ENCODE measurements around the gene SLC9A8.

Gene SLC9A8

DNA sequence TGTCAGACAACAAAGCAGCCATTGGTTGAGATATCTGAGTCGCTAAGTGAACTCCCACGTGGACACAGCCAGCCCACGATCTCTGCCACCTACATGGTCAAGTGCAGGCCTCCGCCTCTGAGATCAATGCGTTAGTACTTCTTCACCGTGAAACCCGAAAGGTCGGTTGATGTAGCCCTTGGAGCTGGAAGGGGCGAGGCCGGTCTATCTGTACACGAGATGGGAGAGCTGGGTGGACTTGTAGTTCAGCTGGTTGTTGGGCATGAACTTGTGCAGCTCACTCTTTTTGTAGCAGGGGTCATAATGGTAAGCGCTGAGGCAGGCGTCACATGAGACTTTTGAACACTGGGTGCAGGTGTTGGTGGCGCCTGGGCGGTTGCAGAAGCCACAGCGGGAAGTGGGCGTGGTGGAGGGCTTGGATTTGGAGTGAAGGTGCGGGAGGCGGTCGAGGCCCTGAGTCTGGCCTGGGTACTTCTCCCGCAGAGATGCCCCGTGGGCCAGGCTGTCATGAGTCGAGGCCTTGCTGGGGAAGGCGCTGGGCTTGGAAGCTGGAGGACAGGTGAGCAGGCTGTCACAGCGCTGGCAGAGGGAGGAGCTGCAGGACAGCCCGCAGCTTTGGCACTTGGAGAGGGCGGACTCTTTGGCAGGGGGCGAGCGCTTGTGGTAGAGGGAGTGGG, 92.9 kb downstream of the SLC9A8 start:
- H3K9ac ChIP-seq (ENCODE audit: low read depth in 1 of 2, low read length in 2 of 2) = no peak overlapping the region
- H3K4me3 ChIP-seq (ENCODE audit: low read depth in 1 of 2, low read length in 2 of 2) = no peak overlapping the region
- H3K27ac ChIP-seq (ENCODE audit: low read depth, low read length) = no peak overlapping the region
- H3K9me3 ChIP-seq (ENCODE audit: control insufficient read depth in 1 of 2, low read length in 2 of 2) = no peaks in the 10 kb centered on the region
- peaks cover 35 to 51% of the 10 kb centered on the region in 2 donors for H3K36me3 ChIP-seq (ENCODE audit: control insufficient read depth in 1 of 2, insufficient read depth in 2 of 2, low read length in 2 of 2)
- H3K4me1 ChIP-seq (ENCODE audit: control insufficient read depth in 1 of 2, insufficient read depth in 2 of 2, low read length in 2 of 2) = peaks cover 19 to 21% of the 10 kb centered on the region in 2 donors
- no peaks in the 10 kb centered on the region for H3K27me3 ChIP-seq (ENCODE audit: control insufficient read depth in 1 of 2, insufficient read depth in 2 of 2, low read length in 2 of 2)

GRCh38 chr20:49906101-49906604, 93.5 kb downstream of the SLC9A8 start:
- H3K4me1 ChIP-seq (ENCODE audit: control insufficient read depth in 1 of 2, insufficient read depth in 2 of 2, low read length in 2 of 2) = peaks cover 21 to 25% of the 10 kb centered on the region in 2 donors
- H3K4me3 ChIP-seq (ENCODE audit: low read depth in 1 of 2, low read length in 2 of 2) = no peak overlapping the region
- no peak overlapping the region for H3K27ac ChIP-seq (ENCODE audit: low read depth, low read length)
- H3K9me3 ChIP-seq (ENCODE audit: control insufficient read depth in 1 of 2, low read length in 2 of 2) = no peaks in the 10 kb centered on the region
- peaks cover 35 to 51% of the 10 kb centered on the region in 2 donors for H3K36me3 ChIP-seq (ENCODE audit: control insufficient read depth in 1 of 2, insufficient read depth in 2 of 2, low read length in 2 of 2)
- no peaks in the 10 kb centered on the region for H3K27me3 ChIP-seq (ENCODE audit: control insufficient read depth in 1 of 2, insufficient read depth in 2 of 2, low read length in 2 of 2)
- H3K9ac ChIP-seq (ENCODE audit: low read depth in 1 of 2, low read length in 2 of 2) = no peak overlapping the region

- H3K27ac ChIP-seq (ENCODE audit: low read depth, low read length) = no peak overlapping the region
- peaks cover 35 to 51% of the 10 kb centered on the region in 2 donors for H3K36me3 ChIP-seq (ENCODE audit: control insufficient read depth in 1 of 2, insufficient read depth in 2 of 2, low read length in 2 of 2)
- no peak overlapping the region for H3K9ac ChIP-seq (ENCODE audit: low read depth in 1 of 2, low read length in 2 of 2)
Measured at GRCh38 chr20:49906615-49907154, 94.1 kb downstream of the SLC9A8 start.

DNA sequence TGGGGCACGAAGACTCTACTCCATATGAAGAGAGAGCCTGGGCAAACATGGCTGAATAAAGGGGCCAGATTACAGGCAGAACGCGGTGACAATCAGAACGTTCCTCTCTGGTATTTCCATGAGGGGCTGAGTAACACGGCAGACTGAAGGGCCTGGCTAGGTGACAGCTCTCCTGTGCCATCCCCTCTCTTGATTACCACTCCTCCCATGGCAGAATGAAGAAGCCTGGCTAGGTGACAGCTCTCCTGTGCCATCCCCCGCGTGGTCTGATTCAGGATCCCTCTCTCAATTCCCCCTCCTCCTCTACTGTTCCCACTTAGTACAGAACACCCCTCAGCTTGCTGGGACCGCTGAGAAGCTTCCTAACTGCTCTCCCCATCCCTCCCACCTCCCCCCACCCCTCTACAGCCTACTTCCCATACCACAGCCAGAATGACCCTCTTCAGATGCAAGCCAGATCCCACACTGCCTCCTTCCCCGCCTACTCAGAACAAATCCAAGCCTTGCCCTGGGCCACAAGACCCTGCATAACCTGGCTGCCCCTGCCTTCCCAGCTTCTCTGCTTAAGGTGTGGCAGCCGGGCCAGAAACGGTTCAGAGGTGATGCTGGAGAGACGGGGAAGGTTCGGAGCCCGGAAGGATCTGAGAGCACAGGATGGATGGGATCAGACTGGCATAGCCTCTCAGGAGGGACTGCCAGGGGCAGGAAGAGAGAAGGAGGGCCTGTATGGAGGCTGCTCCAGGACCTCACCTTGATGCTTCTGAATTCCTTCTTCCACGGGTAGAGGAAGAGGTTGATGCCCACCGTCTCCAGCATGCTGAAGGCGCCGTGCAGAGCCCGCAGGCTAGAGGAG, 95.0 kb downstream of the SLC9A8 start:
- Histone ChIP-seq H3K36me3 (ENCODE audit: control insufficient read depth in 1 of 2, insufficient read depth in 2 of 2, low read length in 2 of 2) (peaks cover 35 to 51% of the 10 kb centered on the region in 2 donors), H3K27me3 (ENCODE audit: control insufficient read depth in 1 of 2, insufficient read depth in 2 of 2, low read length in 2 of 2) (no peaks in the 10 kb centered on the region), H3K4me1 (ENCODE audit: control insufficient read depth in 1 of 2, insufficient read depth in 2 of 2, low read length in 2 of 2) (peaks cover 24 to 26% of the 10 kb centered on the region in 2 donors), H3K27ac (ENCODE audit: low read depth, low read length) (no peak overlapping the region), H3K9me3 (ENCODE audit: control insufficient read depth in 1 of 2, low read length in 2 of 2) (no peaks in the 10 kb centered on the region), H3K9ac (ENCODE audit: low read depth in 1 of 2, low read length in 2 of 2) (no peak overlapping the region), H3K4me3 (ENCODE audit: low read depth in 1 of 2, low read length in 2 of 2) (no peak overlapping the region)

More at GRCh38 chr20:49906615-49907154, 94.1 kb downstream of the SLC9A8 start:
- Histone ChIP-seq H3K27me3 (ENCODE audit: control insufficient read depth in 1 of 2, insufficient read depth in 2 of 2, low read length in 2 of 2) (no peaks in the 10 kb centered on the region), H3K4me3 (ENCODE audit: low read depth in 1 of 2, low read length in 2 of 2) (no peak overlapping the region), H3K9me3 (ENCODE audit: control insufficient read depth in 1 of 2, low read length in 2 of 2) (no peaks in the 10 kb centered on the region), H3K4me1 (ENCODE audit: control insufficient read depth in 1 of 2, insufficient read depth in 2 of 2, low read length in 2 of 2) (peaks cover 21 to 26% of the 10 kb centered on the region in 2 donors)

DNA sequence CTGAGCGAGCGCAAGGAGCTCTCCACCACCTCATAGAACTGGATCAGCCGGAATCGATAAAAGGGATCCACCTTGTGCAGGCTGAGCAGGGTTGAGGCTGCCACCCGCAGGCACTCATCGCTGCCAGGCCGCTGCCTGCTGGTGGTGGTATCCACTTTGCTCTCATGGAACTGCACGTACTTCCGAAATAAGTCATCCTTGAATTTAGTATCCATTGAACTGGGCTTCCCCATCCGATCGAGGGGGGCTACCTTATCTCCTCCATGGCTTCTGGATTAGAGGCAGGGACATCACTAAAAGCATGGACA, 95.6 kb downstream of the SLC9A8 start:
- peaks cover 35 to 50% of the 10 kb centered on the region in 2 donors for H3K36me3 ChIP-seq (ENCODE audit: control insufficient read depth in 1 of 2, insufficient read depth in 2 of 2, low read length in 2 of 2)
- H3K4me1 ChIP-seq (ENCODE audit: control insufficient read depth in 1 of 2, insufficient read depth in 2 of 2, low read length in 2 of 2) = peaks cover 28 to 29% of the 10 kb centered on the region in 2 donors
- no peak overlapping the region for H3K4me3 ChIP-seq (ENCODE audit: low read depth in 1 of 2, low read length in 2 of 2)
- no peaks in the 10 kb centered on the region for H3K9me3 ChIP-seq (ENCODE audit: control insufficient read depth in 1 of 2, low read length in 2 of 2)
- H3K27ac ChIP-seq (ENCODE audit: low read depth, low read length) = no peak overlapping the region
- H3K27me3 ChIP-seq (ENCODE audit: control insufficient read depth in 1 of 2, insufficient read depth in 2 of 2, low read length in 2 of 2) = no peaks in the 10 kb centered on the region
- no peak overlapping the region for H3K9ac ChIP-seq (ENCODE audit: low read depth in 1 of 2, low read length in 2 of 2)

- no peaks in the 10 kb centered on the region for H3K9me3 ChIP-seq (ENCODE audit: control insufficient read depth in 1 of 2, low read length in 2 of 2)
- peak overlapping the region; percentile 70 for H3K27ac ChIP-seq (ENCODE audit: low read depth, low read length)
- no peaks in the 10 kb centered on the region for H3K27me3 ChIP-seq (ENCODE audit: control insufficient read depth in 1 of 2, insufficient read depth in 2 of 2, low read length in 2 of 2)
- H3K4me3 ChIP-seq (ENCODE audit: low read depth in 1 of 2, low read length in 2 of 2) = peak overlapping the region; percentile 34 to 36
- peak overlapping the region; percentile 52 to 55 for H3K9ac ChIP-seq (ENCODE audit: low read depth in 1 of 2, low read length in 2 of 2)
- H3K36me3 ChIP-seq (ENCODE audit: control insufficient read depth in 1 of 2, insufficient read depth in 2 of 2, low read length in 2 of 2) = peaks cover 28 to 37% of the 10 kb centered on the region in 2 donors
- peaks cover 43 to 44% of the 10 kb centered on the region in 2 donors for H3K4me1 ChIP-seq (ENCODE audit: control insufficient read depth in 1 of 2, insufficient read depth in 2 of 2, low read length in 2 of 2)
Measured at GRCh38 chr20:49909499-49910339, 97.1 kb downstream of the SLC9A8 start.

- Histone ChIP-seq H3K9ac (ENCODE audit: low read depth in 1 of 2, low read length in 2 of 2) (peak overlapping the region; percentile 52 to 55), H3K27me3 (ENCODE audit: control insufficient read depth in 1 of 2, insufficient read depth in 2 of 2, low read length in 2 of 2) (no peaks in the 10 kb centered on the region), H3K36me3 (ENCODE audit: control insufficient read depth in 1 of 2, insufficient read depth in 2 of 2, low read length in 2 of 2) (peaks cover 22 to 31% of the 10 kb centered on the region in 2 donors), H3K9me3 (ENCODE audit: control insufficient read depth in 1 of 2, low read length in 2 of 2) (no peaks in the 10 kb centered on the region), H3K4me1 (ENCODE audit: control insufficient read depth in 1 of 2, insufficient read depth in 2 of 2, low read length in 2 of 2) (peaks cover 44 to 46% of the 10 kb centered on the region in 2 donors), H3K27ac (ENCODE audit: low read depth, low read length) (peak overlapping the region; percentile 70), H3K4me3 (ENCODE audit: low read depth in 1 of 2, low read length in 2 of 2) (peak overlapping the region; percentile 34 to 36)
Measured at GRCh38 chr20:49910340-49910706, 97.7 kb downstream of the SLC9A8 start.

DNA sequence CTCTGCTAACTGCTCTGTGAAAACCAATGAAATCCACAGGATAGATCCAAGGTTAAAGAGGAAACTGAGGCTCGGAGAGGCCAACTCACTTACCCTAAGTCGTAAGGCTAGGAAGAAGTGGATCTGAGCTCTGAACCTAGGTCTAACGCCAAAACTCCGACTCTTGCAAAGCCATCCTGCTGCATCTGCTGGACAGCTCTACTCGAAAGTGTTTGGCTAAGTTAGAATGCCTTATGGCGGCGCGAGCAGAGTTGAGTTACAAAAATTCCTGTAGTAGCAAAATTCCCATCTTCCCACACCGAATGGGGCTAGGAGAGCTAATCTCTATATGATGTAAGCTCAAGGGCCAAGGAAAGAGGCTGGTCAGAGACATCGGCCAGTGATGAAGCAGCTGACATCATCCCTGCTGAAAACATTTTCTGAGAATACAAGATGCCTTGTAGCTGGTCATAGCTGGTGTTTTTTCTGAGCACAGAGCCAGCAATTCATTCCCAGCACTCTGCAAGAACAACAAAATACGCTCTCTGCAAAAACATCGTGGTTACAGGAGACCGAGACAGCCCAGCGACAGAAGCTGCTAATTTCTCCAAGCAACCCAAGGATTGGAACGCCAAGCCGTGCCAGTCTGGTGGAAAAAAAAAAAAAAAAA, 100.9 kb downstream of the SLC9A8 start:
- Histone ChIP-seq H3K36me3 (ENCODE audit: control insufficient read depth in 1 of 2, insufficient read depth in 2 of 2, low read length in 2 of 2) (peaks cover 0 to 2% of the 10 kb centered on the region in 2 donors), H3K4me3 (ENCODE audit: low read depth in 1 of 2, low read length in 2 of 2) (peak overlapping the region; percentile 81 to 92), H3K27me3 (ENCODE audit: control insufficient read depth in 1 of 2, insufficient read depth in 2 of 2, low read length in 2 of 2) (no peaks in the 10 kb centered on the region), H3K9ac (ENCODE audit: low read depth in 1 of 2, low read length in 2 of 2) (peak overlapping the region in 1 of 2 donors; percentile 94), H3K27ac (ENCODE audit: low read depth, low read length) (no peak overlapping the region), H3K4me1 (ENCODE audit: control insufficient read depth in 1 of 2, insufficient read depth in 2 of 2, low read length in 2 of 2) (peaks cover 44 to 48% of the 10 kb centered on the region in 2 donors), H3K9me3 (ENCODE audit: control insufficient read depth in 1 of 2, low read length in 2 of 2) (no peaks in the 10 kb centered on the region)

DNA sequence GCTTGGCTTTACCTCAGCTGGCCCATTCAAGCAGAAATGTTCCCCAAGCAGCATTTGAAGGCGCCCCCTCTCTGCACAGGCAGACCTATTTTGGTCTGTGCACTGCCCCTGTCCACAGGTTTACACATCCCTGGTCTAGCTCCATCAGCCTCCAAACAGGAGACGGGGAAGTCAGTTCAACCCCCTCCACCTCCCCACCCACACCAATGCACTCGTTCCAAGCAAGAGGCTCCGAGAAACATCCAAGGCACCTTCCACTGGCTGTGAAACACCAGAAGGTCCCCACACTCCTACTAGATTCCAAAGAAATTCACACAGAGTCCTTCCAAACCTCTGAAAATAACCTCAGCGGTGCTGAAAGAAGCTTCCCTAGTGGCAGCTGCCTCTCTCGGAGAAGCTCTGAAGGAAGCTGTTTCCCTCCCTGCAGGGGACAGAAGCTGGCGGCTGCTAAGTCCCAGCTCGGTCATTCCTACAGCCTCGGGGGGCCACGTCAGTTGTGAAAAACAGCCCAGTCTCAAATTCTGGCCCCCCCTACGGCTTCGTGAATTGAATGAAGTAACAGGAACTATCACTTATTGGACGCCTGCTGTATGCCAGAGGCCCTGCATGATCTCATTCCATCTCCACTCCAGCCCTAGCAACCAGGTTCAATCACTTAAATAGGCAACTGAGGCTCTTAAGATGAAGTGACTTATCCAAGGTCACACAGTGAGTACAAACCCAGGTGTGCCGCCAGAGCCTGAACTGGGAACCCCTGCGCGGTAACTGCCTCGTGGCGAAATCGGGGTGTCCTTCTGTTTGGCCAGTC, 101.9 kb downstream of the SLC9A8 start:
- Histone ChIP-seq H3K27me3 (ENCODE audit: control insufficient read depth in 1 of 2, insufficient read depth in 2 of 2, low read length in 2 of 2) (no peaks in the 10 kb centered on the region), H3K4me3 (ENCODE audit: low read depth in 1 of 2, low read length in 2 of 2) (peak overlapping the region; percentile 81 to 92), H3K36me3 (ENCODE audit: control insufficient read depth in 1 of 2, insufficient read depth in 2 of 2, low read length in 2 of 2) (no peaks in the 10 kb centered on the region), H3K9me3 (ENCODE audit: control insufficient read depth in 1 of 2, low read length in 2 of 2) (no peaks in the 10 kb centered on the region), H3K4me1 (ENCODE audit: control insufficient read depth in 1 of 2, insufficient read depth in 2 of 2, low read length in 2 of 2) (peaks cover 39 to 40% of the 10 kb centered on the region in 2 donors), H3K9ac (ENCODE audit: low read depth in 1 of 2, low read length in 2 of 2) (peak overlapping the region; percentile 86 to 94), H3K27ac (ENCODE audit: low read depth, low read length) (peak overlapping the region; percentile 100)

Data from duodenal mucosa (tissue), 2 donors.